ENCODE measurements around the gene FLOT2. TPM values are rescaled to one million over a fixed set of nuclear protein-coding genes. Genes with fewer than 3 reads are reported as not detected.

The FLOT2 gene
- total and polyA plus RNA-seq, 10 of the 15 experiments (the other 5 are each of a cell fraction or from before 2014, with no cell fraction given): 56.8 to 302 (median 149) TPM

DNA sequence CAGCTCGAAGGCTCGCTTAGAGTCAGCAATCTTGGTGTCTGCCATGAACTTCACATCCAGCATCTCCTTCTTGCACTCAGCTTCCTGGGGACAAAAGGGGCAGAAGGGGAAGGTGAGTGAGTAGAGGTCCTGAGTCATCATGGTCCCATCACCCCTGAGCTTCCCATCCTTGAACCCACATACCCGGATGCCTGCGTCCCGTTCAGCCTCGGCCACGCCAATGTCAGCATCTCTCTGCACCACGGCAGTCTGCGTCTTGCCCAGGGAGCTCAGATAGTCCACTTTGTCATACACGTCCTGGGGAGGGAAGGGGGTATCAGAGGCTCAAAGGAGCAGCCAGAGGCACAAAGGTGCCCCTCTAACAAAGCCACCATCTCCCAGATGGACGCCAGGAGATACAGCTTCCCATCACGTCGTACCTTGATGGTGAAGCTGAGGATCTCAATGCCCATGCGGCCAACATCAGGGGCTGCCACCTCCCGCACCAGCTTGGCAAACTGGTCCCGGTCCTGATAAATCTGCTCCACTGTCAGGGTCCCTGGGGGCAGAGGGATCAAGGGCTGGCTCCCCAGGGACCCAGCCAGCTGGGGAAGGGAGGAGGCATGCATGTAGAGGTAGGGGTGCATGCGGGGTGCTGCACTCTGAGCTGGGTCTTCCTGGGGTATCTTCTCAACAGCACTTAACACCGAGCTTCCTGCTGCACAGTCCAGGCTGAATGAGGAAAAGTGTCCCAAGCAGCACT lies 15.2 kb downstream of the FLOT2 start:
- ATAC-seq (no peak), DNase-seq (ENCODE audit: low read depth, low spot score) (no peak), FAIRE-seq (no peak)
- H4K20me1 ChIP-seq (ENCODE audit: control insufficient read depth, insufficient read depth): no peaks in the 10 kb centered on the region; the same call in 1 of the 2 replicates
- no peaks in the 10 kb centered on the region for H3K27me3 ChIP-seq (replicated peaks in 1 of 2; ENCODE audit: control insufficient read depth in 2 of 2, insufficient read depth in 2 of 2, low read length in 1 of 2)
- no peak overlapping the region for H3K4me2 ChIP-seq (ENCODE audit: control insufficient read depth, insufficient read depth)
- ChIA-PET CTCF (interaction anchor here (0.6 to 2.3 kb wide), 2 partner anchors 119 to 1440 kb away, joined by 3 to 8 read pairs; no protein-coding TSS in a partner anchor), SMC1A (ENCODE audit: uncharacterized antibody, unreplicated experiment) (interaction anchor here (1.4 kb wide), 2 partner anchors 14 to 33 kb away, joined by 3 to 4 read pairs; no protein-coding TSS in a partner anchor), RAD21 (ENCODE audit: unreplicated experiment) (interaction anchor here (1.4 to 1.6 kb wide), 2 partner anchors 10 to 155 kb away, joined by 3 to 6 read pairs; no protein-coding TSS in a partner anchor), POLR2A (interaction anchor here (0.5 to 1.8 kb wide), 4 partner anchors 10 to 52 kb away, joined by 3 to 9 read pairs (median 6); no protein-coding TSS in a partner anchor)
- no TSS peak for BruUV-seq (replicated peaks)
- H3K36me3 ChIP-seq (ENCODE audit: control insufficient read depth in 2 of 2, insufficient read depth in 2 of 2, low read length in 1 of 2): peaks cover 9 to 33% of the 10 kb centered on the region in 2 experiments; a peak in 3 of 4 replicates
- no peaks in the 10 kb centered on the region for H3K79me2 ChIP-seq (ENCODE audit: control insufficient read depth, insufficient read depth, low read length)
- intact Hi-C loops (cut with micrococcal nuclease; ENCODE audit: unreplicated experiment) (no loop called here), in situ Hi-C loops (cut with MboI) (loop anchor here (25.0 kb wide), 1 partner anchor 1395 kb away; no protein-coding TSS in a partner anchor)
- peaks cover 1% of the 10 kb centered on the region for H3K4me1 ChIP-seq (ENCODE audit: control insufficient read depth, insufficient read depth, low read length)
- 80% methylated on average over 18 of the region's 18 CpGs for WGBS (ENCODE audit: insufficient coverage, insufficient replicate concordance, low lambda C conversion rate, missing lambda C conversion rate)
- no peak overlapping the region for H3K4me3 ChIP-seq
- H2AFZ ChIP-seq (ENCODE audit: control insufficient read depth, low read depth, low read length): no peak overlapping the region
- no peak overlapping the region for H3K27ac ChIP-seq (ENCODE audit: control insufficient read depth, insufficient read depth)
- H3K9ac ChIP-seq (ENCODE audit: control insufficient read depth, insufficient read depth, low read length): no peak overlapping the region
- H3K9me3 ChIP-seq (replicated peaks; ENCODE audit: control insufficient read depth, insufficient read depth, low read length): no peaks in the 10 kb centered on the region
- TF ChIP-seq EZH2 (IDR thresholded peaks at IDR 0.05; ENCODE audit: borderline replicate concordance, control insufficient read depth, low read depth, low read length) (no peak), STAT1 (conservative IDR thresholded peaks at IDR 0.05) (no peak), POLR2A (IDR thresholded peaks at IDR 0.05; ENCODE audit: low read depth, low read length) (no peak), LARP7 (IDR thresholded peaks at IDR 0.05) (no peak), CBX3 (IDR thresholded peaks at IDR 0.05; ENCODE audit: borderline replicate concordance, low read depth) (no peak), TCF7 (IDR thresholded peaks at IDR 0.05; ENCODE audit: borderline replicate concordance) (no peak), RCOR1 (conservative IDR thresholded peaks at IDR 0.05; ENCODE audit: low read depth, low read length) (no peak), STAT3 (IDR thresholded peaks at IDR 0.05; ENCODE audit: low read depth, low read length) (no peak), ZNF207 (IDR thresholded peaks at IDR 0.05; ENCODE audit: borderline replicate concordance) (no peak), NBN (IDR thresholded peaks at IDR 0.05) (no peak)
- TF ChIP-seq, protein P1, sequence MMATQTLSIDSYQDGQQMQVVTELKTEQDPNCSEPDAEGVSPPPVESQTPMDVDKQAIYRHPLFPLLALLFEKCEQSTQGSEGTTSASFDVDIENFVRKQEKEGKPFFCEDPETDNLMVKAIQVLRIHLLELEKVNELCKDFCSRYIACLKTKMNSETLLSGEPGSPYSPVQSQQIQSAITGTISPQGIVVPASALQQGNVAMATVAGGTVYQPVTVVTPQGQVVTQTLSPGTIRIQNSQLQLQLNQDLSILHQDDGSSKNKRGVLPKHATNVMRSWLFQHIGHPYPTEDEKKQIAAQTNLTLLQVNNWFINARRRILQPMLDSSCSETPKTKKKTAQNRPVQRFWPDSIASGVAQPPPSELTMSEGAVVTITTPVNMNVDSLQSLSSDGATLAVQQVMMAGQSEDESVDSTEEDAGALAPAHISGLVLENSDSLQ (IDR thresholded peaks at IDR 0.05): no peak
- TF ChIP-seq, protein P2, sequence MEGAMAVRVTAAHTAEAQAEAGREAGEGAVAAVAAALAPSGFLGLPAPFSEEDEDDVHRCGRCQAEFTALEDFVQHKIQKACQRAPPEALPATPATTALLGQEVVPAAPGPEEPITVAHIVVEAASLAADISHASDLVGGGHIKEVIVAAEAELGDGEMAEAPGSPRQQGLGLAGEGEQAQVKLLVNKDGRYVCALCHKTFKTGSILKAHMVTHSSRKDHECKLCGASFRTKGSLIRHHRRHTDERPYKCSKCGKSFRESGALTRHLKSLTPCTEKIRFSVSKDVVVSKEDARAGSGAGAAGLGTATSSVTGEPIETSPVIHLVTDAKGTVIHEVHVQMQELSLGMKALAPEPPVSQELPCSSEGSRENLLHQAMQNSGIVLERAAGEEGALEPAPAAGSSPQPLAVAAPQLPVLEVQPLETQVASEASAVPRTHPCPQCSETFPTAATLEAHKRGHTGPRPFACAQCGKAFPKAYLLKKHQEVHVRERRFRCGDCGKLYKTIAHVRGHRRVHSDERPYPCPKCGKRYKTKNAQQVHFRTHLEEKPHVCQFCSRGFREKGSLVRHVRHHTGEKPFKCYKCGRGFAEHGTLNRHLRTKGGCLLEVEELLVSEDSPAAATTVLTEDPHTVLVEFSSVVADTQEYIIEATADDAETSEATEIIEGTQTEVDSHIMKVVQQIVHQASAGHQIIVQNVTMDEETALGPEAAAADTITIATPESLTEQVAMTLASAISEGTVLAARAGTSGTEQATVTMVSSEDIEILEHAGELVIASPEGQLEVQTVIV (IDR thresholded peaks at IDR 0.05; ENCODE audit: borderline replicate concordance, partially characterized antibody): no peak
- TF ChIP-seq, protein P3, sequence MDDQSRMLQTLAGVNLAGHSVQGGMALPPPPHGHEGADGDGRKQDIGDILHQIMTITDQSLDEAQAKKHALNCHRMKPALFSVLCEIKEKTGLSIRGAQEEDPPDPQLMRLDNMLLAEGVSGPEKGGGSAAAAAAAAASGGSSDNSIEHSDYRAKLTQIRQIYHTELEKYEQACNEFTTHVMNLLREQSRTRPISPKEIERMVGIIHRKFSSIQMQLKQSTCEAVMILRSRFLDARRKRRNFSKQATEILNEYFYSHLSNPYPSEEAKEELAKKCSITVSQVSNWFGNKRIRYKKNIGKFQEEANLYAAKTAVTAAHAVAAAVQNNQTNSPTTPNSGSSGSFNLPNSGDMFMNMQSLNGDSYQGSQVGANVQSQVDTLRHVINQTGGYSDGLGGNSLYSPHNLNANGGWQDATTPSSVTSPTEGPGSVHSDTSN (IDR thresholded peaks at IDR 0.05; ENCODE audit: insufficient replicate concordance, low read depth, low read length): no peak
- TF ChIP-seq, protein P4, sequence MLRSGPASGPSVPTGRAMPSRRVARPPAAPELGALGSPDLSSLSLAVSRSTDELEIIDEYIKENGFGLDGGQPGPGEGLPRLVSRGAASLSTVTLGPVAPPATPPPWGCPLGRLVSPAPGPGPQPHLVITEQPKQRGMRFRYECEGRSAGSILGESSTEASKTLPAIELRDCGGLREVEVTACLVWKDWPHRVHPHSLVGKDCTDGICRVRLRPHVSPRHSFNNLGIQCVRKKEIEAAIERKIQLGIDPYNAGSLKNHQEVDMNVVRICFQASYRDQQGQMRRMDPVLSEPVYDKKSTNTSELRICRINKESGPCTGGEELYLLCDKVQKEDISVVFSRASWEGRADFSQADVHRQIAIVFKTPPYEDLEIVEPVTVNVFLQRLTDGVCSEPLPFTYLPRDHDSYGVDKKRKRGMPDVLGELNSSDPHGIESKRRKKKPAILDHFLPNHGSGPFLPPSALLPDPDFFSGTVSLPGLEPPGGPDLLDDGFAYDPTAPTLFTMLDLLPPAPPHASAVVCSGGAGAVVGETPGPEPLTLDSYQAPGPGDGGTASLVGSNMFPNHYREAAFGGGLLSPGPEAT (IDR thresholded peaks at IDR 0.05; ENCODE audit: low read depth): no peak
- TF ChIP-seq, protein P5, sequence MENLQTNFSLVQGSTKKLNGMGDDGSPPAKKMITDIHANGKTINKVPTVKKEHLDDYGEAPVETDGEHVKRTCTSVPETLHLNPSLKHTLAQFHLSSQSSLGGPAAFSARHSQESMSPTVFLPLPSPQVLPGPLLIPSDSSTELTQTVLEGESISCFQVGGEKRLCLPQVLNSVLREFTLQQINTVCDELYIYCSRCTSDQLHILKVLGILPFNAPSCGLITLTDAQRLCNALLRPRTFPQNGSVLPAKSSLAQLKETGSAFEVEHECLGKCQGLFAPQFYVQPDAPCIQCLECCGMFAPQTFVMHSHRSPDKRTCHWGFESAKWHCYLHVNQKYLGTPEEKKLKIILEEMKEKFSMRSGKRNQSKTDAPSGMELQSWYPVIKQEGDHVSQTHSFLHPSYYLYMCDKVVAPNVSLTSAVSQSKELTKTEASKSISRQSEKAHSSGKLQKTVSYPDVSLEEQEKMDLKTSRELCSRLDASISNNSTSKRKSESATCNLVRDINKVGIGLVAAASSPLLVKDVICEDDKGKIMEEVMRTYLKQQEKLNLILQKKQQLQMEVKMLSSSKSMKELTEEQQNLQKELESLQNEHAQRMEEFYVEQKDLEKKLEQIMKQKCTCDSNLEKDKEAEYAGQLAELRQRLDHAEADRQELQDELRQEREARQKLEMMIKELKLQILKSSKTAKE (IDR thresholded peaks at IDR 0.05; ENCODE audit: low read depth, poor library complexity, severe bottlenecking): no peak

Measured in GM12878 (cell line).